GM21619 (cell line): ENCODE results near the gene INO80D.
"Not testable (repeated sequence)": the region's sequence is repeated elsewhere in the genome, so short reads cannot be mapped to it uniquely, and the experiment has no call there.

Experiments used
- ATAC-seq: cut with Tn5 transposase; IDR thresholded peaks from one replicate; pipeline ENCODE4 v1.9.1; 2021; ENCODE audit not compliant: unreplicated experiment

Gene INO80D

DNA sequence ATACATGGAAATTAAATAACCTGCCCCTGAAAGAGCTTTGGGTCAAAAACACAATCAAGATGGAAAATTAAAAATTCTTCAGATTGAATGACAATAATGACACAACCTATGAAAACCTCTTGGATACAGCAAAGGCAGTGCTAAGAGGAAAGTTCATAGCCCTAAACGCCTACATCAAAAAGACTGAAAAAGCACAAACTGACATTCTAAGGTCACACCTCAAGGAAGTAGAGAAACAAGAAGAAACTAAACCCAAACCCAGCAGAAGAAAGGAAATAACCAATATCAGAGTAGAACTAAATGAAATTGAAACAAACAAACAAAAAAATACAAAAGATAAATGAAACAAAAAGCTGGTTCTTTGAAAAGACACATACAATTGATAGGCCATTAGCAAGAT is 52.5 kb downstream of the INO80D start:
- not testable (repeated sequence) for ATAC-seq

DNA sequence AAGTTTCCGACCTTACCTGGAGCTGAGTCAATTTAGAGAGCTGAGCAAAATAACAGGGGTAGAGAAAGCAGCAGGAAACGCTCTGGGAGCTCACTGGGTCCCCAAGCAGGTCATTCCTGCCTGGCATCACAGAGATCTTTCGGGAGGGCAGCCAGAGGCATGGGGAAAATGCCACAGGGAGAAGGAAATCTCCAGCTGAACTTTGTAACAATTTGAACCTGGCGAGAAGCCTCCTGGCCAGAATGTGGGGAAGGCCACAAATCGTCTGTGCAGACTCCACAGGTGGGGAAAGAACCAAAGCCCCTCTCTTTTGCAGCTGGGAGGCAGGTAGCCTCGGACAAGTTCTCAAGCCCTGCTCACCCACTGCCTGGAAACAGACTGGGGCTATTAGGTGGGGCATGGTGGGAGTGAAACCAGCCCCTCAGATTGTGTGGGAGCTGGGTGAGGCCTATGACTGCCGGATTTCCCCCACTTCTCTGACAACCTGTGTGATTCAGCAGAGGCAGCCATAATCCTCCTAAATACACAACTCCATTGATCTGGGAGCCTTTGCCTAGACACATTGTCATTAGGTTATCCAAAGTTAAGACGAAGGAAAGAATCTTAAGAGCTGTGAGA is 53.9 kb downstream of the INO80D start:
- no peak for ATAC-seq

DNA sequence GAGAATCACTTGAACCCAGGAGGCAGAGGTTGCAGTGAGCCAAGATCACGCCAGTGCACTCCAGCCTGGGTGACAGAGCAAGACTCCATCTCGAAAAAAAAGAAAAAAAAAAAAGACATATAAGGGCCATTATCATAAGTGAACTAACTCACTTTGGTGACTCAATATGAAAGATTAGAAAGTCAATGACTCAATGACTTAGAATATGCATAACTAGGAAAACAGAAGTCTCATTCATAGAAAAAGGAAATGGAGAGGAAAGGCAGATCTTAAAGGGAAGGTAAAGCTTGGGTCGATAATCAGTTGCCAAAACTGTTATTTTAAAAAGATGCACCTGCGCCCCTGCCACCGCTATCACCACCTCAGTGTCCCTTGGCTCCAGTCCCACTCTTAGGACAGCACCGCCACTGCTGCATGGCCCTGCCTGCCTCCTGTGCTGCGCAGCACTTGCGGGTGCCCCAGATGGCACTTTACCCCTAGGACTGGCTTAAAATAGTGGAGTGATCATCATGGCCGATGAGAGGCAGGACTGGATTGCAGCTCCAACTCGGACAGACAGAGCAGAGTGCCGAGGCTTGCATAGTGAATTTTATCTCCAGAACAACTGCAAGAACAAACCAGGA is 54.7 kb downstream of the INO80D start:
- peak; percentile 82 for ATAC-seq

DNA sequence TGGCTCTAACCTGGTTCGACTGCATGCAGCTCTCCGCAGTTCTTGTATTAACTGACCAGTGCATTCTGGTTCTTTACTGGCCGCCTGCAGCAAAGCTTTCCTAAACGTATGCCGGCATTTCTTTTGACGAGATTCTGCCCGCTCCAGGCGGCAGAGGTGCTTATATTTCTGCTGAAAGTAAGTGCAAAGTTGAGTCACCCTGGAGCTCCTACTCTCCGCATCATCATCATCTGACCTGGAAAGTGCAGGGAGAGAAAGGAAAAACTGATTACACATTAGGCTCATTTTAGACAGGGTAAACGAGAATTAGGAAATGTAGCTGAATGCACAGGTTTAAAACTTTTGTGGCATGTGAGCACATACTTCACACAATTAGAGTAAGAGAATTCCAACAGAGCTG is 57.9 kb downstream of the INO80D start:
- ATAC-seq = no peak

DNA sequence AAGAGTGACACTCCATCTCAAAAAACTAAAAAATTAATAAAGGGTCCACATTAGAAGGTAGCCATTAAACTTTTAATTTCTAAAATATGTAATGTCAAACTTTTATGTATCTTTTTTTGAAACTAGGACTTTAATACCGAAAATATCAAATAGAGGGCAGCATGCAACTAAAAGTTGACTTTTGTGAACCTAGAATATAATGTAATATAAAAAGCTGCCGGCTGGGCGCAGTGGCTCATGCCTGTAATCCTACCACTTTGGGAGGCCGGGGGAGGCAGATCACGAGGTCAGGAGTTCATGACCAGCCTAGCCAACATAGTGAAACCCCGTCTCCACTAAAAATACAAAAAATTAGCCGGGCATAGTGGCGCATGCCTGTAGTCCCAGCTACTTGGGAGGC is 62.8 kb downstream of the INO80D start:
- no peak for ATAC-seq

DNA sequence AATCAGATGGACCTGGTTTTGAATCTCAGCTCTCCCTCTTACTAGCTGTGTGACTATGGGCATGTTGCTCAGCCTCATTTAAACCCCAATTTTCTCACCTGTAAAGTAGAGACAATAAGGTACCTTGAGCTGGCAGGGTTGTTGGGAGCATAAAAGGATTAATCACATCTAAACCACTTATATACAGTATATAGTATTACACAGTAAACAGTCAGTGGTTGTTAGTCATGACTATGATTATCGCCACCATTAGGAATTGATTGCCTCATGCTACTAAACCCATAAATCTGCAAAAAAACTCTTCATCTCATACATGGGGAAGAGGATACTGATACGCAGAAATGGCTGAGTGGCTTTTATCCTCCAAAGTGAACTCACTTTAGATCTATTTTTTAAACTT is 65.8 kb downstream of the INO80D start:
- ATAC-seq = no peak

DNA sequence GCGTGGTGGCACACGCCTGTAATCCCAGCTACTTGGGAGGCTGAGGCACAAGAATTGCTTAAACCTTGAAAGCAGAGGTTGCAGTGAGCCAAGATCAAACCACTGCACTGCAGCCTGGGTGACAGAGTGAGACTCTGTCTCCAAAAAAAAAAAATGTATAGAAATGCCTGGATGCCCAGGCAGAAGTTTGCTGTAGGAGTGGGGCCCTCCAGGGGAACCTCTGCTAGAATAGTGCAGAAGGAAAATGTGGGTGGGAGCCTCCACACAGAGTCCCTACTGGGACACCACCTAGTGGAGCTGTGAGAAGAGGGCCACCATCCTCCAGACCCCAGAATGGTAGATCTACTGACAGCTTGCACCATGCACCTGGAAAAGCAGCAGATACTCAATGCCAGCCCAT is 70.2 kb downstream of the INO80D start:
- not testable (repeated sequence) for ATAC-seq

DNA sequence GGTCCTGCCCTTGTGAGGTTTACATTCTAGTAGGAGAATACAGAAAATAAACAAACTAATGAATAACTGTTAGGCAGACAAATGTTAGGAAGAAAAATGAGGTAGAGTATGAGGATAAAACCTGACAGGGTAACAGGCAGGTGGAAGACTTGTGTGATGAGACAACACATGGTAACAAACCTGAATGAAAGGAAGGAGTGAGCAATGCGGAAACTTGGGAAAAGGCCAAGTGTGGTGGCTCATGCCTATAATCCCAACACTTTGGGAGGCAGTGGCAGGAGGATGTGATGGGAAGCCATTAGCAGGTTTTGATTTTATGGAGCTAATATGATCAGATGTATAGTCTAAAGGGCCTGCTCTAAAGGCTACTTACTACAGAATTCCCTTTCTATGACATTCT is 74.2 kb downstream of the INO80D start:
- ATAC-seq = no peak

DNA sequence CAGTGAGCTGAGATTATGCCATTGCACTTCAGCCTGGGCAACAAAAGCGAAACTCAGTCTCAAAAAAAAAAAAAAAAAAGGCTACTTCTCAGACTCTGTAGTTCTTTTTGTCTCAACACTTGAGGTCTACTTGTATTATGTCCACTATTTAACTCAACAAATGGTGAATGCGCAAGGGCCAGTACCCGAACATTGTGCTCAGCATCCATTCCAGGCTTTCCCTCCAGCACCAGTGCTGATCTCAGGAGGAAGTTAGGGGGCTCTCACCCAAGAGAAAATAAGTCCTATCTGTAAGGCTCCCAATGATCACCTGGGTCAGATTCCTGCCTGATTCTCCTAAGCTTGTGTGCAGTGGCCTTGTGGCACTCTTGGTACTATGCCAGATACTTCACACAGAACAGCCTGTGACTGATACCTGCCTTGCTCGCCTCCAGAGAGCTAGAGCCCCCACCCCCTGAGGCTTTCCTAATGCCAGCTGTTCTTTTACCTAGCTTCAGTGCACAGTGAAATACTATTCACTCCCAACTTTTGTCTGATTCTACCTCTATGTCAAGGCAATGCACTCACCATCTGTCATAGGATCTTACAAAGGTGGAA is 74.9 kb downstream of the INO80D start:
- no peak for ATAC-seq

DNA sequence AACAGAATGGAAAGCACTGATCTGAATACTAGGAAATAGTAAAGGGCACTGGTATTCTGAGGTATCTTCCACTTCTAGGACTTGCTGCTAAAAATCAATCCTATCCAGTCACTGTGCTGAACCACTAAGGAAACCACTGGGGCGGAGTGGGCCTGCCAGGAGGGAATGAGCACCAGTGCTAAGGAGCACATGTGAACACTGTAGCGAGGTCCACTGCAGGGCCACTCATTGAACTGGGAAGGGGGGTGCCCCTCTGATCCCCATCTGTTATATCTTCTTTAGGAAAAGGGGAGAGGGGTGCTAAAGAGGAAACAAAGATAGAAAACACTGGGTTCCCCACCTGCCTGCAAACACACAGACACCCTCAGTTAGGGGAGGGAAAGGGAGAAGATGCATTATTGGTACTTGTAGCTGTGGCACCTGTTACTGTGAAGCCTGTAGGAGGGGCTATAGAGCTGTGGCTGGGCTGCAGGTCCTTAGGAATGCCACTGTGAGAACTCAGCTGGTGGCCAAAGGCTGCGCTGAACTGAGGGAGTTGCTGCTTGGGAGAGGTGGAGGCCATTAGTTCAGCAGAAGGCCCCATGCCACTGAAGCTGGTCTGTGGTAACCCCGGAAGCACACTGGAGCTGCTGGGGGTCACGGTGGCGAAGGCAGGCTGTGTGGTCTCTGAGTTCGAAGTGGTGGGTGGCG is 81.8 kb downstream of the INO80D start:
- ATAC-seq = peak; percentile 77

DNA sequence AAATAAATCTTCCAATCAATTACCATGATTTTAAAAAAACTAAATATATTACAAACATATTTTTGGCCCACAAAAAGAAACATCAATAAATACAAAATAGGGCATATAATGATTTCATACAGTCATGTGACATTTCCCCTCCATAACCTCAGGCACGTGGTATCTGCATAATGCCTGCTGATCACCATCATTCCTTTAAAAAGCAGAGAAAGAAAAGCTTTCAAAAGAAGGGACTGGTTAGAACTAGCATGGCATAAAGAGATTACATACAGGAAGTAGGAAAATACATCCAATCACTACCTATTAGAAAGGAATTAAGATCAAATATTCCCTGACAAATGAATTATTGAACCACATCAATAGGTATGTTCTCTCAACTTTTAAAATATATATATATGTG is 83.5 kb downstream of the INO80D start:
- ATAC-seq = no peak

DNA sequence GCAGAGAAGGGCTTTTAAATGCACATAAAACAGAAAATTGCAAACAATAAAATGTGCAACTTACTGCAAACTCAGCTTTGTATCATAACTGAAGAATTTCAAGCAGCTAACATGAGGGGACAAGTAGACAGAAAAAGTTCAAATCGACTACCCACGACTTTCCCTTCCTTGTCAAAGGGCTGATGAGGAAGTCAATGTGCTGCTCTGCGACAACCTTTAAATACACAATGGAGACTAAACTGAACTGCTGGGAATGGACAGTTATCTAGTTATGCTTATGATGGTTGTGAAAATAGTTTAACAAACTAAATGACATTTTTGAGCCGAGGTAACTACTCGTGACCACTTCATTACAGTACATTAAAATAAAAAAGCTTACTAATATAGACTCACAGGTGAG is 84.1 kb downstream of the INO80D start:
- ATAC-seq = no peak

DNA sequence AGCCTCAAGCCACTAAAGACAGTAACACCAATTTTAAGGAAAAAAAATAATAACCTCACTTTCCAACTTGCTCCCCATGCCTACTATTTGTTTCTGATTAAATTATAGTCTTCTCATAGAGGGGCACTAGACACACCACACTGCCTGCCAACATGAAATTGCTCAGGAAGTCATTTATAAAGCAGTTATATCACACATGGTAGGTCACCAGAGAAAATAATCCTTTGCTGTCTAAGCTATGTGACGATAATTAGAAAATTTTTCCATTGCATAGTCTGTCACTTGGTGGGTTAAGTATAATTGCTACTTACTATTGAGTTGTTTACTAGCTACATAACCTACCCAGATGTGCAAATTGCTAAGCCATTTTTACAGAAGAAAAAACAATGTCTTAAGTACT is 85.2 kb downstream of the INO80D start:
- no peak for ATAC-seq

DNA sequence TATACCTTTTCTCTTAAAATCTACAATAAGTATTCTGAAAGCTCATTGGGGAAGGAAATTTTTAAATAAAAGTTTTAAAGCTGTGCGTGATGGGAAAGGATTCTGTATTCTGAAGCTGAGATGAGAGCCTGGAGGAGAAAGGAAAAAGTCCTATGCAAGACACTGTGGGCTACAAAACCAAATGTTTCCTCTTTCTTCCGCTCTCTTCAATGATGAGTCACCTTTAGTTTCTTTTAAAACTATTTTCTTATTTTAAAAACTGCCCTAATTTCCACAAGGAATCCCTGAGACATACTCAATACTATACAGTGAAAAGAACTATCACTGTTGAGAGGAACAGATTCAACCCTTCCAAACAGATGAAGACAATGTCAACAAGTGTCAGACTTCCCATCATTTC is 87.4 kb downstream of the INO80D start:
- ATAC-seq = no peak

DNA sequence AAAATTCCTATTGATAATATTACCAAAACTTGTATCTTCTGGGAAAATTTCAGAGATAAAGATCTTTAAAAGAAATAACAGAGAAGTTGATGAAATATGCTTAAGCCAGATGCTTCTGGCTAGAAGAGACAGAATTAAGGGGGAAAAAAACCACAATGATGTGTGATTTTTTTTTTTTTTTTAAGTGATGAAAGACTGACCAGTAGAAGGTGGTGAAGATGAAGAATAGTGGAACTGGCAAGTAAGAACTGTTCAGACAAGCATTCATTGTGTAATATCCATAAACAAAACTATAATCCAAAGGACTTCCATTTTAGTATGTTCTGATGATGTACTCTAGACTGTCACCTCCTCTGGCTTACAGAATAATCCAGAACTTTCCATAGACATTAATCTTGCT is 89.8 kb downstream of the INO80D start:
- no peak for ATAC-seq

DNA sequence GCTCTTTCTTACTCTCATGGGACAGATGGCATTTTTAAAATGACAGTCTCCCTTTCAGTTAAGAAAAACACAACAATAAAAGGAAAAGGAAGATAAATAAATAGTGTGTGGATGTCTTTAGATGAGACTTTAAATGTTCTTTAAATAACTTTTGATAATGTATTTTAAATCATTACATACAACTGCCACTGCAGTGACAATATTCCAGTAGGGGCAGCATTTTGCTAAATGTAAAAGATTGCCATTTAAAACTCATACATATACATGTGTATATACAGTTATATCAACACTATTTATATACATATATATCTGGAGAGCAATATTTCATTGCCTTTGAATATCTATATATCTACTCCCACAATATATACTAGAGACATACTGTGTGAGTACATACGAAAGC is 90.7 kb downstream of the INO80D start:
- no peak for ATAC-seq

DNA sequence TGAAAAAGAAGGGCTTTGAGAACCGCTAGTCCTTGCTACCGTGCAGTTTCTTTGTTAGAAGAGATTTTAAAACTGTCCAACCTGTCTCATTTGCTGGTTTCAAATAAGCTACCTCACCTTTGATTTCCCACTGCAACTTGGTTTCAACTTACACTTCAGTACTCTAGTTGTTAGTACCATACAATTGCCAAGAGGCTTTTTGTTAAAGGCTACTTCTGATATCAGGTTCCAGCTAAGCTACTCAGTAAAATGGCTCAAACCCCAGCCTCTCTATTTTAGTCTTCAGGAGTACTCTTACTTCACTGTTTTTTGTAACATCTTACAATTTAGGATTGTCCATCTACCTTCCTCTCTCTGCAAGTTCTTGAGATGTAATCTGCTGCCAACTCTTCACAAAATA is 91.6 kb downstream of the INO80D start:
- ATAC-seq = no peak

DNA sequence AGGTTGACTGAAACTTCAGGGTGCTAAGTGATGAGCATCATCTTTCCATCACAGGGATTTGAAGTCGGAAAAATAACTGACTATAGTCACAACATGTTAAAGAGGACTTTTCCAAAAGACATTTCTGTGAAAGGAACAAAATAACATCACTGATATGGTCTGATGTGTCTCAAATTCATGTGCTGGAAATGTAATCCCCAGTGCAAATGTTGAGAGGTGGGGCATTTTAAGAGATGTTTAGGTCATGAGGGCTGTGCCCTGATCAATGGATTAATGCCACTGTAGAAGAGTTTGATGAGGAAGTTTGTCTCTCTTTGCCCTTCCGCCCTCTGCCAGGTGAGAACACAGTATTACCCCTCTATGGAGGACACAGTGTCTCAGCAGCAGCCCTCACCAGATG is 95.9 kb downstream of the INO80D start:
- no peak for ATAC-seq

DNA sequence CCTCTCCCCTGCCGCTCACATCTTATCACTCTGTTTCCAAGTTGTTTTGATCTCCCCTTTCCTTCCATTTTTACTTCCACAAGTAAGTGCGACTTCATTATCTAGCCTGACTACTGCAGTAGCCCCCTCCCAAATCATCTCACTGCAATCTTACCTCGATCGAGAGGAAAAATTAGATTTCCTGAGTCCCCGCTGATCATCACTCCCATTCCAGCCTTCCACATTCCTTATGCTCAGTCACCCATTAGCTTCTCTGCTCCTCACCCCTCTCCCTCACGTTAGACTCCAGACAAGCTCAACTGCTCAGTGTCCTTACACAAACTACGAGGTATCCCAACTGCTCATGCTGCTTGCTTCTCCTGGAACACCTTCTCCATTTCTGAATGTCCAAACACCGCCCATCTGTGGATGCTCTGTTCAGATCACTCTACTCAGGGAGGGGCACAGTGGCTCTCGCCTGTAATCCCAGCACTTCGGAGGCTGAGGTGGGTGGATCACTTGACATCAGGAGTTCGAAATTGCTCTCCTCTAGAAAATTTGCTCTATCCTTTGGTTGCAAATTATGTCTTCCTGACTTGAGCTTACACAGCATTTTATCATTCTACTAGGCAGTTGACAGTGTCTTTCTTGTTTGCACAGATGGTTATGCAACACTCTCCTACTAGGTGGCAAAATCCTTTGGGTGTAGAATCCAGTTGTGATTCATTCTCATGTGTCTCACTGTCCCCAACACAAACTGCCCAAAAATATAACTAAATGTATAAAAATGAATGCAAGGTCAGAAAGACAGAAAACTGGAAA is 96.5 kb downstream of the INO80D start:
- no peak for ATAC-seq

DNA sequence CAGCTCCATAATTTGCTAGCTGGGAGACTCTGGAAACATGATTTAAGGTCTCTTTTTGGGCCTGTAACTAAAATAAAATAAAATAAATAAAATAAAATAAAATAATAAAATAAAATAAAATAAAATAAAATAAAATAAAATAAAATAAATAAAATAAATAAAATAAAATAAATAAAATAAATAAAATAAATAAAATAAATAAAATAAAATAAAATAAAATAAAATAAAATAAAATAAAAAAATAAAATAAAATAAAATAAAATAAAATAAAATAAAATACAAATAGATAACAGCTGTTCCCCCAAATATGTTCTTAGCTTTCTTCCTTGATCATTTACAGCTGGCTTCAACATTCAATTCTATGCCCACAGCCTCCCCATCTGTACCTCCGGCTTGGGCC is 97.3 kb downstream of the INO80D start:
- not testable (repeated sequence) for ATAC-seq

DNA sequence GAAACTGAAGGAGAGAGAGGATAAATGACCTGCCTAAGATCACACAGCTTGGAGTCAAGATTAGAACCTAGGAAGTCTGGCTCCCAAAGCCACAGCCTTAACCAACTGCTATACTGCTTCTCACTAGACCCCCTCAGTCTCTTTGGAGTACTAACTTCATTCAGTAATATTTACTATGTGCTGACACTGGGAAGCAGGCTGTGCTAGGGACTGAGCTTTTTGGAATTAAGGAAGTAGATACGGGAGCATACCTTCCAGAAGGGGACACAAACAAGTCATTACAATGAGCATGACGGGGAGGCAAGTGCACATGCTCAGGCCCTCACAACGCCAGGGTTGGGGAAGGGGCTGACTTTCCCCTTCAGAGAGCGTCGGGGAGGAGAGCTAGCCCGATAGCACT is 97.7 kb downstream of the INO80D start:
- ATAC-seq = no peak
